GM19395 (cell line): ENCODE results near the gene SPHK2.
"Not testable (repeated sequence)": the region's sequence is repeated elsewhere in the genome, so short reads cannot be mapped to it uniquely, and the experiment has no call there.

Source experiments
- ATAC-seq: cut with Tn5 transposase; IDR thresholded peaks from one replicate; pipeline ENCODE4 v1.9.1; 2021; ENCODE audit warnings: mild to moderate bottlenecking, moderate library complexity; ENCODE audit not compliant: unreplicated experiment

SPHK2 gene, protein sequence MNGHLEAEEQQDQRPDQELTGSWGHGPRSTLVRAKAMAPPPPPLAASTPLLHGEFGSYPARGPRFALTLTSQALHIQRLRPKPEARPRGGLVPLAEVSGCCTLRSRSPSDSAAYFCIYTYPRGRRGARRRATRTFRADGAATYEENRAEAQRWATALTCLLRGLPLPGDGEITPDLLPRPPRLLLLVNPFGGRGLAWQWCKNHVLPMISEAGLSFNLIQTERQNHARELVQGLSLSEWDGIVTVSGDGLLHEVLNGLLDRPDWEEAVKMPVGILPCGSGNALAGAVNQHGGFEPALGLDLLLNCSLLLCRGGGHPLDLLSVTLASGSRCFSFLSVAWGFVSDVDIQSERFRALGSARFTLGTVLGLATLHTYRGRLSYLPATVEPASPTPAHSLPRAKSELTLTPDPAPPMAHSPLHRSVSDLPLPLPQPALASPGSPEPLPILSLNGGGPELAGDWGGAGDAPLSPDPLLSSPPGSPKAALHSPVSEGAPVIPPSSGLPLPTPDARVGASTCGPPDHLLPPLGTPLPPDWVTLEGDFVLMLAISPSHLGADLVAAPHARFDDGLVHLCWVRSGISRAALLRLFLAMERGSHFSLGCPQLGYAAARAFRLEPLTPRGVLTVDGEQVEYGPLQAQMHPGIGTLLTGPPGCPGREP

DNA sequence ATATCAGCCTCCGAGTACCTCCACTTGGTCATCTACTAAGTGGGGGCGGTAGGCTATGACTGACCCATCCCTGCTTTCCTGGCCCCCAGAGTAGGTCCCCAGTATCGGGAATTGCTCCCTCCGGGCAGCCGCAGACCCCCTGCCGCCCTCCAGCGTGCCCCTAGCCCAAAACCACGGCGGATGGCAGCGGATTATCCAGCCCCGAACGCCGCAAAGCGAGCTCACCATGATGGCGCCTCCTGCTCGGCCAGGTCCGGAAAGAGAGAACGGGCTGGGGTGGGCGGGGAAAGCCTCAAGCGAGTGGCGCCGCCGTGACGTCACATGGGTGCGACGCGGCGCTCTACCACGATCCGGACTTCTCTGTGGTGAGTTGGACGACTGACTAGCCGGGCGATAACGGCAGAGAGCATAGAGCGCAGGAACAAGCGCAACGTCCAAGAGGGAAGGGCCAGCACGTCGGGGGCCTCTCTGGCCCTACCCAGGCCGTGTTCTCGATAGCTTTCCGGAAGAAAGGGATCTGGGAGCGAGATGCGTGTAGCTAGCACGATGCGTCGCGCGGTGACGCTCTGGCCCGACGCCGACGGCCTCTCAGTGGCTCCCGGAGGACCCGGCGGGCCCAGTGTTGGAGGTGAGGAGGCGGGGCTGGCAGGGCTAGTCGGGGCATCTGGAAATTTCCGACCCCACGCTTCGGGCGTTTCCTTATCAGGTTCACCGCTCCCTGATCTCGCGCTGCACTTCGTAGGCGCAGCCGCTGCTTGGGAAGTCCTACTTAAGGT, at the start of gene SPHK2, which contains the start of gene RPL18:
TSS of gene SPHK2 (plus strand) at position 591 of the 776 bp plus-strand sequence. CDS start 1,009 bp downstream, outside the sequence.
TSS of gene RPL18 (minus strand) at position 263 of the 776 bp plus-strand sequence. CDS start at position 228, 35 bp downstream.
- ATAC-seq = peak; percentile 87

DNA sequence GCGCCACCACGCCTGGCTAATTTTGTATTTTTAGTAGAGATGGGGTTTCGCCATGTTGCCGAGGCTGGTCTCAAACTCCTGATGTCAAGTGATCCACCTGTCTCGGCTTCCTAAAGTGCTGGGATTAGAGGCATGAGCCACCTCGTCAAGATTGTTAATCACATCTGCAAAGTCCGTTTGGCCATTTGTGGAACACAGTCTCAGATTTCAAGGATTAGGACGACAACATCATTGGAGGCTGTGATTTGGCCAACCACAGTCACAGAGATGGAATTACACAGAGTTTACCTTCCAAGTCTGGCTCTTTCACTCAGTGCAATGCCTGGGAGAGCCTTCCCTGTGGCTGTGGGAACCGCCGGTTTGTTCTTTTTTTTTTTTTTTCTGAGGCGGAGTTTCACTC, 49.5 kb upstream of the SPHK2 start:
- ATAC-seq = no peak

DNA sequence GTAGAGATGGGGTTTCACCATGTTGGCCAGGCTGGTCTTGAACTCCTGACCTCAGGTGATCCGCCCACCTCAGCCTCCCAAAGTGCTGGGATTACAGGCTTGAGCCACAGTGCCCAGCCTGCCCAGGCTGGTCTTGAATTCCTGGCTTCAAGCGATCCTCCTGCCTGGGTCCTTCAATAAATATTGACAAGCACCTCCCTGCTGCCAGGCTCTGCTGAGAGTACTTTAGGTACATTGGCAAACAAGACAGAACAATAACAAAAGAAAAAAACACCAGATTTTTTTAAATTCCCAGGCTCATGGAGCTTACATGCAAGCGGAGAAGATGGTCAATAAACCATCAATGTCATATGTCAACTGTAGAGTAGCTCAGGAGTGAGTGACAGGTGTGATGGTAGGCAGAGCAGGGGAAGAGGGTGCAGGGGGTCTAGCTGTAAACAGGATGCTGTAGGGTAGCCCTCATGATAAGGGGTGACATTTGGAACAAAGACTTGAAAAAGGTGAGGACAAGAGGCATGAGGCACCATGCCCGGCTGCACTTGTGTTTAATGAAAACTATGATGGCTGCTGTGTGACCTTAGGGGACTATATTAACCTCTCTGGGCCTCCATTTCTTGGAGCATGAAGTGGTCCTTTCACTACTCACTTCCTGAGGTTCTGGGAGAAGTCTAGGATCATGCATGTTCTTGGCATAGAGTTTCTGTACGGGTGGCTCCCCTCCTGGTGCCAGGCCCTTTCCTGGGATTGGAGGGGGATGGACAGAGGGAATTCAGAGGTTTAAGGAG, 47.7 kb upstream of the SPHK2 start:
- ATAC-seq = no peak

DNA sequence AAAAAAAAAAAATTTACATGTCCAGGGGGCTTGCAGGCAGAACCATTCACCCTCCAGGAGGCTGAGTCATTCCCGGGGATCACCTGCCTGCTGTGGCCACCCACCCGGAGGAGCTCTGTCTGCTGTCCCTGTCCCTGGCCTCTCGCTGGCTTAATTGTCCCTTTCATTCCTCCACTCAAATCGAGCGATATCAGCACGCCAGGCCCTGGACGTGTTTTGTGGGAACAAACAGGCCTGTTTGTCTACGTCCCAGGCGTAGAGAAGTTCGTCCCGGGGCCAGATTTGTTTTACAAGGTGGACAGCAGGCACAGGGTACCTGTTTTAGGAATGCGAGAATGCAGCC, 46.2 kb upstream of the SPHK2 start:
- no peak for ATAC-seq

DNA sequence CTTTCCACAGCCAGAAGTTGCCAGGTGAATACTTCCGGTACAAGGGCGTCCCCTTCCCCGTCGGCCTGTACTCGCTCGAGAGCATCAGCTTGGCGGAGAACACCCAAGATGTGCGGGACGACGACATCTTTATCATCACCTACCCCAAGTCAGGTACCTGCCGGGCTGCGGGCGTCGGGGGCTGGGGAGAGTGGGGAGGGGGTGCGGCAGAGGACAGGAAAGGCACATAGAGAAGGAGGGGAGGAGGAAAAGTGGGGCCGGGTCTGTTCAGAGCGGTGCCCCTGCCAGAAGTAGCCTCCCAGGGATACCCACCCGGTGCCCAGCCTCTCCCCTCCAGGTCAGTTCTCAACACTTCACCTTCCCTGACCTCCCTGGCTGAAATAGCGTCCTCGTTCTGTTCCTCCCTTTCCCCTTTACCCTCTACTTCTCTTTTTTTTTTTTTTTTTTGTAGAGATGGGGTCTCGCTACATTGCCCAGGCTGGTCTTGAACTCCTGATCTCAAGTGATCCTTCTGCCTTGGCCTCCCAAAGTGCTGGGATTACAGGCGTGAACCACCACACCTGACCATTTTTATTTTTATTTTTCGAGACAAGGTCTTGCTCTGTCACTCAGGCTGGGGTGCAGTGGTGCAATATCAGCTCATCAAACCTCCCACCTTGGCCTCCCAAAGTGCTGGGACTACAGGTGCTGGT, 43.2 kb upstream of the SPHK2 start:
- ATAC-seq = no peak

DNA sequence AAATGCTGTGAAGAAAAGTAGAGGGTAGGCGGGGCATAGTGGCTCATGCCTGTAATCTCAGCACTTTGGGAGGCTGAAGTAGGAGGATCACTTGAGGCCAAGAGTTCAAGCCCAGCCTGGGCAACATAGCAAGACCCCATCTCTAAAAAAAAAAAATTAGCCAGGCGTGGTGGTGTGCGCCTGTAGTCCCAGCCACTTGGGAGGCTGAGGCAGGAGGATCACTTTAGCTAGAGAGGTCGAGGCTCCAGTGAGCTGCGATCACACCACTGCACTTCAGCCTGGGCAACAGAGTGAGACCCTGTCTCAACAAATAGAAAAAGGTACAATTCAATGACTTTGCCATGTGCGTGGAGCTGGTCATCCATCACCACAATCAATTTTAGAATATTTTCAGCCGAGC, 41.4 kb upstream of the SPHK2 start:
- ATAC-seq = not testable (repeated sequence)

DNA sequence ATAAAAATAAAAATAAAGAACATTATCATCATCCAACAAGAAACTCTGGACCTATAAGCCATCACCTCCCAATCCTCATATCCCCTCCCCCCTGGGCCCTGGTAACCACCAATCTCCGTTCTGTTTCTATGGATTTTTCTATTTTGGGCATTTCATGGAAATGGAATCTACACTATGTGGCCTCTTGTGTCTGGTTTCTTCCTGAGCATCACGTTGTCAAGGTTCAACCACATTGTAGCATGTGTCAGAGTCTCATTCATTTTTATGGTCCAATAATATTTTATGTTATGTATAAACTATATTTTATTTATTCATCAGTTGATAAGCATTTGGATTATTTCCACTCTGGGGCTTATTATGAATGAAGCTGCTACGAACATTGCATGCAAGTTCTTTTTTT, 40.4 kb upstream of the SPHK2 start:
- ATAC-seq = no peak

DNA sequence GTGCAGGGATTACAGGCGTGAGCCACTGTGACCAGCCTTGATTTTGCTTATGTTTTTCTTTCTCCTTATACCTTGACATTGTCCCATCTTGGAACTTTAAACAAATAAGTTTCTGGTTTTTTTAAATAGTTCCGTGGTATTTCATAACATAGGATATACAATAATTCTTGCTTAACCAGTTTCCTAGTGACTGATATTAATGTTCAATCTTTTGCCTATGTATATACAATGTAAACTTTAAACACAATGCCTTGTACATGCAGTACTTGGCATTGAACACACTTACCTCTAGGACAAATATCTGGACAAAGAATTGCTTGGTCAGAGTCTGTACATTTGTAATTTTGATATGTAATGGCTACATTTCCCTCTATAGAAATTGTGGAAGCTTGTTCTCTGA, 37.1 kb upstream of the SPHK2 start:
- no peak for ATAC-seq

DNA sequence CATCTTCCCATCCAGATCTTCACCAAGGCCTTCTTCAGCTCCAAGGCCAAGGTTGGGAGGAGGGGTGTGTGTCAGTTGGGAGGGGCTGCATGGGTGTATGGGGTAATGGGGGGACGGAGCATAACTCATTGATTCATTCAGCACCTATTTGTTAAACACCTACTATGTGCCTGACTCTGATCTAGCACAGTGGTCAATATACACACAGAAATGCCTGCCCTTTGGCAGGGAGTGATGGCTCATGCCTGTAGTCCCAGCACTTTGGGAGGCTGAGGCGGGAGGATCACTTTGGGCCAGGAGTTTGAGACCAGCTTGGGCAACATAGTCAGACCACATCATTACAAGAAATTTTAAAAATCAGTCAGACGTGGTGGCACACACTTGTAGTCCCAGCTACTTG, 31.9 kb upstream of the SPHK2 start:
- no peak for ATAC-seq

DNA sequence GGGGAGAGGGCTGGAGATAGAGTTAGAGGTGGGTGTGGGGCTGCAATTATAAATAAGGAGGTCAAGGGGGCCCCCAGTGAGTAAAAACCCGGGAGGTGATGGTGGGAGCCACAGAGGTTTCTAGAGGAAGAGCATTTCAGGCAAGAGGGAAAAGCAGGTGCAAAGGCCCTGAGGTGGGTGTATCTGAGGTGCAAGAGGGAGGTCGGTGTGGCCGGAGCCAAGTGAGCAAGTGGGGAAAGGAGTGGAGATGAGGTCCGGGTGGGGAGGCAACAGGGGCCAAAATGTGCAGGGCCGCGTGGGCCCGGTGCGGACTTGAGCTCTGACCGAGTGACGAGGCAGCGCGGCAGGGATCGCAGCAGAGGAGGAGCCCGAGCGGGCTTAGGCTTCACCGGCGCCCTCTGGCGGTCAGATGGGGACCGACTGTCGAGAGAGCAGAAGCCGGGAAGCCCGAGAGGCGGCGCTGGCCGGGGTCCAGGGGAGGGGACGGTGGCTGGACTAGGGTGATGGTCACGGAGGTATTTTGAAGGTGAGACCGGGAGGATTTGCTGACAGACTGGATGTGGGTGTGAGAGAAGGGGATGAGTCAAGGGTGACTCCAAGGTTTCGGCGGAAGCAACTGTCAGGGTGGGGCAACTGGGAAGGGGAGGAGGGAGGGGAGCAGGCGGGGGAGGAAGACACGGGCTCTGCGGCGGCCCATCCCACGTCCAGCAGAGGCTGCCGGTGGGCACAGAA, 30.5 kb upstream of the SPHK2 start:
- ATAC-seq = no peak

DNA sequence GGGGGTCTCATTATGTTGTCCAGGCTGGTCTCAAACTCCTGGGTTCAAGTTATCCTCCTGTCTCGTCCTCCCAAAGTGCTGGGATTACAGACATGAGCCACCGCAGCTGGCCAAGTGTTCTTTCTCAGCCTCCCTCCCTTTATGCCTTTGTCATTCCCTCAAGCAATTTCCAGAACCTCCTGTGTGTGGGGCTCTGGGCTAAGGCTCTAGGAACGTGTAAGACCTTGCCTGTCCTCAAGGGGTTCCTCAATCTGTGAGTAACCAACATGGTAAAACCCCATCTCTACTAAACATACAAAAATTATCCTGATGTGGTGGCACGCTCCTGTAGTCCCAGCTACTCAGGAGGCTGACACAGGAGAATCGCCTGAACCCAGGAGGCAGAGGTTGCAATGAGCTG, 28.3 kb upstream of the SPHK2 start:
- ATAC-seq = no peak

DNA sequence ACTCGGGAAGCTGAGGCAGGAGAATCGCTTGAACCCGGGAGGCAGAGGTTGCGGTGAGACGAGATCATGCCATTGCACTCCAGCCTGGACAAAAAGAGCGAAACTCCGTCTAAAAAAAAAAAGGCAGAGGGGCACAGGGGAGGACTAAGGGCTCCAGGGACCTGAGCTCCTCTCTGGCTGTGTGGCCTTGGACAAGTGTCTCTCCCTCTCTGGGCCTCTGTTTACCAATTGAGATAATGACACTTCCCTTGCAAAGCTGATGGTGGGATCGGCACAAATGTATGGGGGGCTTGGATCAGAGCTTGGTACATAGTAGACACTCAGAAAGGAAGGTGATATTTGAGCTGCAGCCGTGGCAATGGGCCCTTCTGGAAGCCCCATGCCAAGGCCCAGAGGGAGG, 24.1 kb upstream of the SPHK2 start:
- ATAC-seq = no peak

DNA sequence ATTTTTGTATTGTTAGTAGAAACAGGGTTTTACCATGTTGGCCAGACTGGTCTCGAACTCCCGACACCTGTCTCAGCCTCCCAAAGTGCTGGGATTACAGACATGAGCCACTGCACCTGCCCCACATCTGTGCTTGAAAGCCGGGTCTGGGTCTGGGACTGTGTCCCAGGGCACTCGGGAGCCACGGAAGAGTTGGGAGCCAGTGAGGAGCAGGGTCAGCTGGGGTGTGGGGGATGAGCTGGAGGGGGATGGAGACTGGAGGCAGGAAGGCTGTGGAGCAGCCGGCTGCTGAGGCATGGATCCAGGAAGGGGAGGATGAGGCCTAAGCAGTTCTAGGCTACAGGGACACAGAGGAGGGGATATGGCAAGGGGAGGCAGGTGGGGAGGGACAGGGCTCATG, 23.5 kb upstream of the SPHK2 start:
- ATAC-seq = no peak

DNA sequence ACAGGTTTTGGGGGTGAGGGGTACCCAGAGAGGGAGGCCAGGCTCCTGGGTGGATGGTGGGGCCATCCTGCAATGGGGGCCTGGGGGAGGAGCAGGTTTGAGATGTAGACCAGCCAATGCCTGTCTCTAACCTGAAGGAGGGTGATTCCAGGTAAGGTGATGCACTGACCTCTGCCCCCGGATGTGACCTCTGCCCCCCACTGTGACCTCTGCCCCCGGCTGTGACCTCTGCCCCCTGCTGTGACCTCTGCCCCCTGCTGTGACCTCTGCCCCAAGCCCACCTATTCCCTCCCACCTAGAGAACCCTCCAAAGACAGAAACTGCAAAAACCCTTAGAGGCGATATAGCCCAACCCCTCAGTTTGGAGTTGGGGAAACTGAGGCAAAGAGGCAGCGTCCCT, 23.1 kb upstream of the SPHK2 start:
- no peak for ATAC-seq

DNA sequence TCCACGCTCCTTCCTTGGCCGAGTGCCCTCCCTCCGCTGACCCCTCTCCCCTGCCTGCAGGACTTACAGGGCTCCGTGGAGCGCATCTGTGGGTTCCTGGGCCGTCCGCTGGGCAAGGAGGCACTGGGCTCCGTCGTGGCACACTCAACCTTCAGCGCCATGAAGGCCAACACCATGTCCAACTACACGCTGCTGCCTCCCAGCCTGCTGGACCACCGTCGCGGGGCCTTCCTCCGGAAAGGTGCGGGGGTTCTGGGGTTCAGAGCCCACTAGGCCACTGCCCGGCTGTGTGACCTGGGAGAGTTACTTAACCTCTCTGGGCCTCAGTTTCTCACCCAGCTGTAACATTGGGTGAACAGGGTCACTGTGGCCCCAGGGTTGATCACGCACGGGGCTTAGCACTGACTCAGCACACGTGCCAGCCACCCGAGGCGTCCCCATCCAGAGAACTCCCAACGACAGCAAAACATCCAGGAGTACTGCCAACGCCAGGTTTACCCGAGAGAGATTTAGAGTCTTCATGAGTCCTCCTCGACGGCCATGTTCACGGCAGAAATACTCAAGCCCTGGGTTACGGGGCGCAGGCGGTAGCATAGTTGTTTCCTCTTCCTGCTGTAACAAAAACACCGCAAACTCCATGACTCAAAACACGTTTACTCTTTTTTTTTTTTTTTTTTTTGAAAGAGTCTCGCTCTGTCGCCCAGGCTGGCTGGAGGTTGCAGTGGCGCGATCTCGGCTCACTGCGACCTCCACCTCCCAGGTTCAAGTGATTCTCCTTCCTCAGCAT, 22.4 kb upstream of the SPHK2 start:
- ATAC-seq = no peak

DNA sequence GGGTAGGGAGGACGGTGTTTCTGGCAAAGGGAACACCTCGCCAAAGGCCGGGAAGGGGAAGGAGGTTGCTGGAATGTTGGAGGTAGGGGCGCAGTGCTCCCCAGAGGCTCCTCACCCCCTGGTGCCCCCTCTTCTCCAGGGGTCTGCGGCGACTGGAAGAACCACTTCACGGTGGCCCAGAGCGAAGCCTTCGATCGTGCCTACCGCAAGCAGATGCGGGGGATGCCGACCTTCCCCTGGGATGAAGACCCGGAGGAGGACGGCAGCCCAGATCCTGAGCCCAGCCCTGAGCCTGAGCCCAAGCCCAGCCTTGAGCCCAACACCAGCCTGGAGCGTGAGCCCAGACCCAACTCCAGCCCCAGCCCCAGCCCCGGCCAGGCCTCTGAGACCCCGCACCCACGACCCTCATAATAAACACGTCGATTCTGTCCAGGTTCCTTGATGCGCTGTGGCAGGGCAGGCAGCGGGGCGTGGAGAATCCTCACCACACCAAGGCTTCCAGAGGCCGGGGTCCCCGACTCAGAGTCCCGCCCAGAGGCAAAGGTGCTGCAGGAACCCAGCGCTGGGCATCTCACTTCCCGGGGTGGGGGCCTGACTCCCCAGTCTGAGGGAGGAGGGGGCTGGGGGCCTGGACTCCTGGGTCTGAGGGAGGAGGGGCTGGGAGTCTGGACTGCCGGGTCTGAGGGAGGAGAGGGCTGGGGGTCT, 20.2 kb upstream of the SPHK2 start:
- no peak for ATAC-seq

DNA sequence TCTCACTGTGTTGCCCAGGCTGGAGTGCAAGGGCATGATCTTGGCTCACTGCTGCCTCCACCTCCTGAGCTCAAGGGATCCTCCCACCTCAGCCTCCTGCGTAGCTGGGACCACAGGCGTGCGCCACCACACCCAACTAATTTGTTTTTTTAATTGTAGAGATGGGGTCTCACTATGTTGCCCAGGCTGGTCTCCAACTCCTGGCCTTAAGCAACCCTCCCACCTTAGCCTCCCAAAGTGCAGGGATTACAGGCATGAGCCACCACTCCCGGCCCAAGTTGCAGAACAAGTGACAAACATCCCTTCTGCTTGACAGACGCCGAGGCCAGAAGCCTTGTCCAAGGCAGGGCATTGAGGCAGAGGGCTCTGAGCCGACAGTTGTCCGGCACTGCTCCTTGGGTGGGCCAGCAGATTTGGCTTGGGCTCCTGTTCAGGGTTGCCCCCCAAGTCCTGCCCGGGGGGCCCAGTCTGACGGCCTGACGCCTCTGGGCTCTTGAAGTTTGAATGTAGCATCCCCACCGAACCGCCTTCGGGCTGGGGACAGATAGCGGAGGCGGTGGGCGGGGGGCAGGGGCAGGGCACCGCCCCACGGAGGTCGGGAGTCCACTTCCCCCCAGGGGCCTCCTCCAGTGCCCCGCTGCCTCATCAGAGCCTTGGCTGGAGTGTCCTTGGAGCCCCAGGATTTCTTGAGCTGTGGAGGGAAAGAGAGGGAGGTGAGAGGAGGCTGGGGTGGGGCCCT, 18.5 kb upstream of the SPHK2 start:
- no peak for ATAC-seq

DNA sequence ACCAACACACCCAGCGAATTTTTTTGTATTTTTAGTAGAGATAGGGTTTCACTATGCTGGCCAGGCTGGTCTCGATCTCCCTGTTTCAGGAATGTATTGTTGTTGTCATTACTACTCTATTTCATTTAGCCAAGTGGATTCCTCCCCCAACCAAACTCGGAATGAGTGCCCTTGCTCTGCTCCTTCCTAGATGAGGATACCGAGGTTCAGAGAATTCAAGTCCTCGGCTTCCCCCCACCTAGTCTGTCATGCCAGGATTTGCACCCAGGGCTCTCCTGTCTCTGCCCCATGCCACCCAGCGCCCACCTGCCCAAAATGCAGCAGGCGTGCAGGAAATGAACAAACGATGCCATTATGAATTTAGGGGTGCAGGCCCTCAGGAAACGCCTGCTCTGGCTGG, 16.3 kb upstream of the SPHK2 start:
- ATAC-seq = no peak
